ENCODE data around the gene PDIA5. TPM values are rescaled to one million over a fixed set of nuclear protein-coding genes. Genes with fewer than 3 reads are reported as not detected.

Gene PDIA5
- total RNA-seq, 2 experiments from 2014 or later = 2.2 to 3.0 TPM

DNA sequence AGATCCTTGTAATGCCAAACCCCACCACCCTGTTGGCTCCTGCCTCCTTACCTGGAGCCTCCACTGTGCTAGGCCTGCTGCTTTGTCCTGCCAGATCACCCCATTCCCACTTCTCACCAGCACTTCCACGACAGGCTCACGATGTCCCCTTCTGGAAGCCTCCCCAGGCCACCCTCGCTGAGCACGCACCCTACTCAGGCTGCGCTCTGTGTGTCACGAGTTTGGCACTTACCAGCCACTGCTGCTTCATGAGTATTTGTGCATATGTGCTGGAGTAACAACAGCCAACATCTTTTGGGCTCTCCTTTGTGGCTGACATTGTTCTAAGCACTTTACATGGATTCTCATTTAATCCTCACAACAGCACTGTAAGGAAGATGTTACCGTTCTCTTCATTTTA, 58.1 kb downstream of the PDIA5 start:
- no peaks in the 10 kb centered on the region for H3K9me3 Mint-ChIP-seq
- H3K4me1 Mint-ChIP-seq (ENCODE audit: low read depth) = no peaks in the 10 kb centered on the region
- H3K4me3 ChIP-seq (ENCODE audit: low read length) = no peak overlapping the region
- H3K36me3 ChIP-seq (ENCODE audit: insufficient read depth, low read length) = peaks cover 20% of the 10 kb centered on the region
- H3K27ac ChIP-seq (ENCODE audit: low read depth in 1 of 2, low read length in 2 of 2) = no peak overlapping the region
- CTCF ChIA-PET = no interaction called here
- no peak overlapping the region for H3K4me3 Mint-ChIP-seq
- no peak overlapping the region for H3K27ac Mint-ChIP-seq
- DNase-seq = no peak
- no peak for ATAC-seq (ENCODE audit: poor library complexity)
- H3K9me3 ChIP-seq (ENCODE audit: control insufficient read depth in 1 of 2, insufficient read depth in 1 of 2, low read length in 2 of 2) = no peaks in the 10 kb centered on the region
- no peaks in the 10 kb centered on the region for H3K27me3 Mint-ChIP-seq
- no peaks in the 10 kb centered on the region for H3K27me3 ChIP-seq (ENCODE audit: control insufficient read depth in 1 of 2, insufficient read depth in 2 of 2, low read length in 2 of 2)
- no peaks in the 10 kb centered on the region for H3K4me1 ChIP-seq (ENCODE audit: insufficient read depth, low read length)
- intact Hi-C loops (cut with DNase I, micrococcal nuclease) = no loop called here
- H3K36me3 Mint-ChIP-seq (ENCODE audit: low read depth) = peaks cover 47% of the 10 kb centered on the region
- POLR2A ChIA-PET = no interaction called here
- TF ChIP-seq, protein P1, sequence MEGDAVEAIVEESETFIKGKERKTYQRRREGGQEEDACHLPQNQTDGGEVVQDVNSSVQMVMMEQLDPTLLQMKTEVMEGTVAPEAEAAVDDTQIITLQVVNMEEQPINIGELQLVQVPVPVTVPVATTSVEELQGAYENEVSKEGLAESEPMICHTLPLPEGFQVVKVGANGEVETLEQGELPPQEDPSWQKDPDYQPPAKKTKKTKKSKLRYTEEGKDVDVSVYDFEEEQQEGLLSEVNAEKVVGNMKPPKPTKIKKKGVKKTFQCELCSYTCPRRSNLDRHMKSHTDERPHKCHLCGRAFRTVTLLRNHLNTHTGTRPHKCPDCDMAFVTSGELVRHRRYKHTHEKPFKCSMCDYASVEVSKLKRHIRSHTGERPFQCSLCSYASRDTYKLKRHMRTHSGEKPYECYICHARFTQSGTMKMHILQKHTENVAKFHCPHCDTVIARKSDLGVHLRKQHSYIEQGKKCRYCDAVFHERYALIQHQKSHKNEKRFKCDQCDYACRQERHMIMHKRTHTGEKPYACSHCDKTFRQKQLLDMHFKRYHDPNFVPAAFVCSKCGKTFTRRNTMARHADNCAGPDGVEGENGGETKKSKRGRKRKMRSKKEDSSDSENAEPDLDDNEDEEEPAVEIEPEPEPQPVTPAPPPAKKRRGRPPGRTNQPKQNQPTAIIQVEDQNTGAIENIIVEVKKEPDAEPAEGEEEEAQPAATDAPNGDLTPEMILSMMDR (IDR thresholded peaks at IDR 0.05) = no peak

DNA sequence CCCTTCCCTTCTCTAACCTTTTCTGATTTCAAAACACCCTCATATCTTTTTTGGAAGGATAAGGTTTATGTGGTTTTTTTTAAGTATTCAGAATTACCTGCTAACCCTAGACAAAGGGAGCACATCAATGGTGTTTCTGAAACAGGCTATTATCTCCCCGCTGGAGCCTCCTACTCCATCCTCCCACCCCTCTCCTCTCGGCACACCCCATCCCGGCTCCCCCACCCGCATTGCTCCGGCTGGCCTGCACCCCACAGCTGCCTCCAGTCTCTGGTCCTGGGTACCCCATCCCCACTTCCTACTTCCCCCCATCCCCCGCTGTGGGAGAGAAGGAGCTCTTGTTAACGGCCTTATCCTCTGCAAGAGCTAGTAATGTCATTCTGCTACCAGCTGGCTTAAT, 59.2 kb downstream of the PDIA5 start:
- H3K36me3 Mint-ChIP-seq (ENCODE audit: low read depth) = peaks cover 41% of the 10 kb centered on the region
- Histone ChIP-seq H3K4me1 (ENCODE audit: insufficient read depth, low read length) (no peaks in the 10 kb centered on the region), H3K4me3 (ENCODE audit: low read length) (no peak overlapping the region), H3K9me3 (ENCODE audit: control insufficient read depth in 1 of 2, insufficient read depth in 1 of 2, low read length in 2 of 2) (no peaks in the 10 kb centered on the region), H3K36me3 (ENCODE audit: insufficient read depth, low read length) (peaks cover 20% of the 10 kb centered on the region), H3K27ac (ENCODE audit: low read depth in 1 of 2, low read length in 2 of 2) (no peak overlapping the region), H3K27me3 (ENCODE audit: control insufficient read depth in 1 of 2, insufficient read depth in 2 of 2, low read length in 2 of 2) (no peaks in the 10 kb centered on the region)
- TF ChIP-seq, protein P1 (IDR thresholded peaks at IDR 0.05) = no peak
- H3K27ac Mint-ChIP-seq = no peak overlapping the region
- H3K4me3 Mint-ChIP-seq = no peak overlapping the region
- POLR2A ChIA-PET = interaction anchor here (0.7 kb wide), 1 partner anchor 9 kb away, joined by 4 read pairs; no protein-coding TSS in a partner anchor
- intact Hi-C loops (cut with DNase I, micrococcal nuclease) = no loop called here
- no peak for DNase-seq
- ATAC-seq (ENCODE audit: poor library complexity) = no peak
- H3K9me3 Mint-ChIP-seq = no peaks in the 10 kb centered on the region
- no peaks in the 10 kb centered on the region for H3K4me1 Mint-ChIP-seq (ENCODE audit: low read depth)
- CTCF ChIA-PET = no interaction called here
- H3K27me3 Mint-ChIP-seq = no peaks in the 10 kb centered on the region

DNA sequence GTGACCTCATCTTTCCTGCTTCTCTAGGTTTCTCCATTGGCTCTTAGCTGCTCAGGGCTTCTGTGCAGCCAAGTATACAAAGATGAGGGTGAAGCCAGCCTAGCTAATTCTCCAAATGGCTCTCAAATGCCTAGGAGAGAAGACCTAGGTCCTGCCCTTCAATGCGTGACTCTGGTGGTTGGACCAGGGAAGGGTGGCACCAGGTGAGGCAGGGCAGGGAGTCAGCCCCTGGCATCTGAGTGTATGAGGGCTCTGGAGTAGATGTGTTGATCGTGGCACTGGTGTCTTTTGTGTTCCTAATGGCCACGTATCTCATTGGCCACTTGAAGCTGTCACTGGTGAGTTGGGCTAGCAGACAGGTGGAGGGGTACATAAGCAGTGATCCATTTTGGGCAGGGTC, 59.8 kb downstream of the PDIA5 start:
- no peak overlapping the region for H3K4me3 ChIP-seq (ENCODE audit: low read length)
- H3K27ac Mint-ChIP-seq = no peak overlapping the region
- DNase-seq (no peak), ATAC-seq (ENCODE audit: poor library complexity) (no peak)
- H3K9me3 Mint-ChIP-seq = no peaks in the 10 kb centered on the region
- no peak overlapping the region for H3K4me3 Mint-ChIP-seq
- H3K4me1 Mint-ChIP-seq (ENCODE audit: low read depth) = no peaks in the 10 kb centered on the region
- ChIA-PET POLR2A (interaction anchor here (0.7 kb wide), 1 partner anchor 9 kb away, joined by 4 read pairs; no protein-coding TSS in a partner anchor), CTCF (no interaction called here)
- TF ChIP-seq, protein P1 (IDR thresholded peaks at IDR 0.05) = no peak
- intact Hi-C loops (cut with DNase I, micrococcal nuclease) = no loop called here
- H3K27ac ChIP-seq (ENCODE audit: low read depth in 1 of 2, low read length in 2 of 2) = no peak overlapping the region
- no peaks in the 10 kb centered on the region for H3K4me1 ChIP-seq (ENCODE audit: insufficient read depth, low read length)
- H3K9me3 ChIP-seq (ENCODE audit: control insufficient read depth in 1 of 2, insufficient read depth in 1 of 2, low read length in 2 of 2) = no peaks in the 10 kb centered on the region
- H3K27me3 ChIP-seq (ENCODE audit: control insufficient read depth in 1 of 2, insufficient read depth in 2 of 2, low read length in 2 of 2) = no peaks in the 10 kb centered on the region
- no peaks in the 10 kb centered on the region for H3K27me3 Mint-ChIP-seq
- H3K36me3 Mint-ChIP-seq (ENCODE audit: low read depth) = peaks cover 39% of the 10 kb centered on the region
- H3K36me3 ChIP-seq (ENCODE audit: insufficient read depth, low read length) = peaks cover 20% of the 10 kb centered on the region
